HuH-7.5 (cell line): ENCODE results near the gene KANSL1.

Source experiments
- DNase-seq: peaks from one replicate; pipeline ENCODE4 v3.0.0; 2011; ENCODE audit warnings: low spot score

KANSL1 gene

GRCh38 chr17:46080118-46081017, 112.9 kb downstream of the KANSL1 start:
- no peak for DNase-seq

- no peak for DNase-seq
These were observed 114.6 kb downstream of the KANSL1 start for GRCh38 chr17:46078675-46079074.

- DNase-seq = no peak
These were observed 118.7 kb downstream of the KANSL1 start for GRCh38 chr17:46074540-46074939.

GRCh38 chr17:46072998-46073397, 120.2 kb downstream of the KANSL1 start:
- DNase-seq = no peak

GRCh38 chr17:46071796-46072195, 121.4 kb downstream of the KANSL1 start:
- DNase-seq = no peak

- DNase-seq = no peak
These were observed 128.8 kb downstream of the KANSL1 start for GRCh38 chr17:46064460-46064859.

GRCh38 chr17:46063241-46063640, 130.0 kb downstream of the KANSL1 start:
- DNase-seq = no peak

- no peak for DNase-seq
These were observed 131.8 kb downstream of the KANSL1 start for GRCh38 chr17:46061435-46061834.

- DNase-seq = no peak
These were observed 132.8 kb downstream of the KANSL1 start for GRCh38 chr17:46060461-46060860.

GRCh38 chr17:46059486-46059885, 133.7 kb downstream of the KANSL1 start:
- no peak for DNase-seq

- DNase-seq = no peak
These were observed 135.9 kb downstream of the KANSL1 start for GRCh38 chr17:46057366-46057765.

GRCh38 chr17:46056800-46057304, 136.4 kb downstream of the KANSL1 start:
- no peak for DNase-seq

- no peak for DNase-seq
These were observed 139.2 kb downstream of the KANSL1 start for GRCh38 chr17:46053911-46054534.

GRCh38 chr17:46049656-46050055, 143.6 kb downstream of the KANSL1 start:
- no peak for DNase-seq

GRCh38 chr17:46047856-46048255, 145.4 kb downstream of the KANSL1 start:
- DNase-seq = no peak

- DNase-seq = no peak
These were observed 145.8 kb downstream of the KANSL1 start for GRCh38 chr17:46047398-46047797.

- DNase-seq = no peak
These were observed 146.3 kb downstream of the KANSL1 start for GRCh38 chr17:46046957-46047356.

- DNase-seq = no peak
These were observed 147.6 kb downstream of the KANSL1 start for GRCh38 chr17:46045639-46046038.

- no peak for DNase-seq
These were observed 148.2 kb downstream of the KANSL1 start for GRCh38 chr17:46044989-46045388.

- no peak for DNase-seq
These were observed 148.8 kb downstream of the KANSL1 start for GRCh38 chr17:46044286-46044928.

GRCh38 chr17:46043606-46044005, 149.6 kb downstream of the KANSL1 start:
- DNase-seq = no peak

GRCh38 chr17:46042925-46043324, 150.3 kb downstream of the KANSL1 start:
- no peak for DNase-seq

- no peak for DNase-seq
These were observed 151.0 kb downstream of the KANSL1 start for GRCh38 chr17:46042246-46042645.
